ENCODE data around the gene EPOP.

EPOP gene

GRCh38 chr17:38674014-38674748 lies 576 bp downstream of the EPOP start:
- no peak for DNase-seq (ENCODE audit: low read depth)

DNA sequence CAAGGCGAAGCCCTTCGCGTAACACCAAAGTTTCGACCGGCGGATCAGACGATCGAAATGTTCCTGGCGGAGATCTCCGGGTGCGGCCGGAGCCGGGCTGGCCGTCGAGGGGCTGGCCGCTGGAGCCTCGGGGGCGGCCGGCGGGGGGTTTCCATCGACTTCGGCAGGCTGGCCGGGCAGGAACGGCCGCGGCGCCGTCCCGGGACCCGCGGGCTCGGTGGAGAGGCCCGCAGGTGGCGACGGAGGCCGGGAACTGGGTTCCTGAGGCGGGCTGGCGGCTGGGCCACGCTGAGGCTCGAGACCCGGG lies 1.1 kb downstream of the EPOP start:
- no peak for DNase-seq (ENCODE audit: low read depth)

- no peak for DNase-seq (ENCODE audit: low read depth)
These were observed 1.7 kb downstream of the EPOP start for GRCh38 chr17:38672788-38673706.

DNA sequence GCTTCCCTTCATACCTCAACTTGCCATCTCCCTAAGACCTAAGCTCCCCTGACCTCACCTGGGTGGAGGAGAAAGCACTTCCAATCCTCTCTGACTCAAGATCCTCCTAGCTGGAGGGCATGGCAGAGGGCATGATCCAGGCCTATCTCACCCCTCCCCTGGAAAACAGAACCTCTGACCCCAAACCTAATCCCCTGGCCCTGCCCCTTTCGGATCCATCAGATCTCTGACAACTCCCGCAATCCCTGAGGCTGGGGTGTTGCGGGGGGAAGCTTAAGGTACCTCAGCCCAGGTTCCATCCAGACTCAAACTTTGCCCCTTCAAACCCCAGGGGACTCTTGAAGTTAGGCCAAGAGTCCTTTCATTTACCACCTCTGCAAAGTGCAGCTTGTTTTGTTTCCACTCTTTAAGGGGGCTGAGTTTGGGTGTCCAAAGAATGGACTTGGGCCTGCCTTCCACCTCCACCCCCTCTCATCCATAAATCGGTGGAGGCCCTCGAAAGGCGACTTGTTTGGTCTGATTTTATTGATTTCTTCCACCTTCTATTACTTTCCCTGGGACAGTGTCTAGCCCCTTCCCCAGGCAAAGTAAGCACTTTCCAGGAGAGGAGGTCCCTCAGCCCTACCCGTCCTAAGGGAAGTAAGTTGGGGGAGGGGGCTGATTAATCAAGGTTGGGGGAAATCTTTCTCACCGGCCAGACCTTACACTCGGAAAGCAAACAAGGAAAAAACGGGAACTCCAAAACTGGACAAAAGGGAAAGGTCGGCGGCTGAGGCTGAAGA lies 2.6 kb downstream of the EPOP start:
- DNase-seq (ENCODE audit: low read depth): no peak

DNA sequence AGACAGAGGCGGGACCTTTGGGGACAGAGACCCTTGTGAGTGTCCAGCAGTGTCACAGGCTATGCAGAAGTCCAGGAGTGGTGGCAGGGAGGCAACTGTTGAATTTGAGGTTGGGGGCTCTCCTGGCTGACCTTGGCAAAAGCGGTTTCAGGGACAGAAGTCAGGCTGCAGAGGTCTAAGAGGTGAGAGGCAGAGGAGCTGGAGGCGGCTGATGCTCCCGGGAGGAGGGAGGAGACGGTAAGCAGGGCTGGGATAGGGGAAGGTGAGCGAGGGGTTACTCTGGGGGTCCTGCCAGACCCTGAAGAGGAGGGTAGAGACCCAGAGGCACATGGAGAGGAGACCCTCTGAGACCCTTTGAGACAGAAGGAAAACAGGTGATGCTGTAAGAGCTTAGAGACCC lies 5.2 kb downstream of the EPOP start:
- no peak for DNase-seq (ENCODE audit: low read depth)

- DNase-seq (ENCODE audit: low read depth): no peak
These were observed 7.0 kb downstream of the EPOP start for GRCh38 chr17:38667787-38668122.

GRCh38 chr17:38667099-38667786 lies 7.5 kb downstream of the EPOP start:
- DNase-seq (ENCODE audit: low read depth): no peak

- no peak for DNase-seq (ENCODE audit: low read depth)
These were observed 10.7 kb downstream of the EPOP start for GRCh38 chr17:38663964-38664644.

- DNase-seq (ENCODE audit: low read depth): no peak
These were observed 11.5 kb downstream of the EPOP start for GRCh38 chr17:38663125-38663751.

- no peak for DNase-seq (ENCODE audit: low read depth)
These were observed 14.4 kb downstream of the EPOP start for GRCh38 chr17:38660097-38661025.

- DNase-seq (ENCODE audit: low read depth): no peak
These were observed 15.3 kb downstream of the EPOP start for GRCh38 chr17:38659415-38659814.

DNA sequence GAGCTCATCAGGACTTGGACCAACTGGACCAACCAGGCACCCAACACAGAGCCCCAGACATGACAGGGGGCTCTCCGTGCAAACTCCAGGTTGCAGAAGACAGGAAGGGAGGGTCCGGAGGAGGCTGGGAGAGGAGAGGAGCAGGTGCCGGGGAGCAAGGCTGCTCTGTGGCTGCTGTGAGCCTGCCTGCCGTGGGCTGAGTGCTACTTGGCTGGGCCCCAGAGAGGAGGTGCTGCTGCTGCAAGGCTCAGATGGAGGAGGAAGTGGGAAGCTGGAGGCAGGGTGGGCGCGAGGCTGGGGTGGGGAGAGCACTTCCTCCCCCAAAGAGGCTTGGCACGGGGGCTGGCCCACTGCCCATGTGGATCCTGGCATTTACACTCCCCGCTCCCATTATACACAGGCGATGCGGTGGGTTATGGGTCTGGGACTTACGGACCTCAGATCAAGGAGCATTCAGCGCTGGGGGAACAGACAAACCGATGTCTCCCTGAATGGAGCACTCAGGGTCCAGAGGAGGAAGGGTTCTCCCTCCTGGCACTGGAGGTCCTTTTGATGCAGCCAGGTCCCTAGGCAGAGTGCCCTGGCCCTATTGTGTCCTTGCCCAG lies 15.9 kb downstream of the EPOP start:
- no peak for DNase-seq (ENCODE audit: low read depth)

DNA sequence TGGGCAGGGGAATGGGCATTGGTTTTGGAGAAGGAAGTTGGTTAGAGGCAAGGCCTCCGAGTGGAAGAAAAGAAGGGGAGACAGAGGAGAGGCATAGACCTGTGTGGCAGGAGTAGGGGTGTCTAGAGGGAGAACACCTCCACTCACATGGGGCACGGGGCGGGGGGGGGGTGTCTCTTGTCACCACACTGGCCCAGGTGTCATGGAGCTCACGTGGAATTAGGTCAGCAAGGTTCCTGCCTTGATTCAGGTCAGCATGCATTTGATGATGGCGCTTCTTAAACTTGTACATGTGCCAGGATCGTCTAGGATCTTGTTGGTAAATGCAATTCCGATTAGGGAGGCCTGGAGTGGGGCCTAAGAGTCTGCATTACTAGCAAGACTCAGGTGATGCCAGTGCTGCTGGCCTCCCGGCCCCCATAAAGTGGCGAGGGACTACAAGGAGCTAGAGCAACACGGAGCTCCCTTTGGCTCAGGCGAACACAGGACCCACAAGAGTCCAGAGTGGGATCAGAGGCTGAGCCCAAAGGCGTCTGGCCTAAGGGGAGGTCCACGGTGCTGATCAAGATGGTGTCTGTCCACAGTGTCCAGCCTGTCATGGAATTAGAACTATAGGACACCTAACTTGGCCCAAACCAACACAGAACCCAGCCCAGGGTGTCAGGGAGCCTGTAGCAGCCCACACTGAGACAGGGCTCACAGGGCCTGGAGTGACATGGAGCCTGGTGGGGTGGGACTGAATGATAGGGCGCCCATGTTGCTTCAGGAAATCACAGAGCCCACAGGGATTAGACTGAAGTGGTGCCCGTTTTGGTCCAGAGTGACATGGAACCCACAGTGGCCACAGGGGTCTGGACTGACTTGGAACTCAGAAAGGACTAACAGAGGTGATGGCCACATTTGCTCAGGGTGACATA lies 16.7 kb downstream of the EPOP start:
- DNase-seq (ENCODE audit: low read depth): no peak

DNA sequence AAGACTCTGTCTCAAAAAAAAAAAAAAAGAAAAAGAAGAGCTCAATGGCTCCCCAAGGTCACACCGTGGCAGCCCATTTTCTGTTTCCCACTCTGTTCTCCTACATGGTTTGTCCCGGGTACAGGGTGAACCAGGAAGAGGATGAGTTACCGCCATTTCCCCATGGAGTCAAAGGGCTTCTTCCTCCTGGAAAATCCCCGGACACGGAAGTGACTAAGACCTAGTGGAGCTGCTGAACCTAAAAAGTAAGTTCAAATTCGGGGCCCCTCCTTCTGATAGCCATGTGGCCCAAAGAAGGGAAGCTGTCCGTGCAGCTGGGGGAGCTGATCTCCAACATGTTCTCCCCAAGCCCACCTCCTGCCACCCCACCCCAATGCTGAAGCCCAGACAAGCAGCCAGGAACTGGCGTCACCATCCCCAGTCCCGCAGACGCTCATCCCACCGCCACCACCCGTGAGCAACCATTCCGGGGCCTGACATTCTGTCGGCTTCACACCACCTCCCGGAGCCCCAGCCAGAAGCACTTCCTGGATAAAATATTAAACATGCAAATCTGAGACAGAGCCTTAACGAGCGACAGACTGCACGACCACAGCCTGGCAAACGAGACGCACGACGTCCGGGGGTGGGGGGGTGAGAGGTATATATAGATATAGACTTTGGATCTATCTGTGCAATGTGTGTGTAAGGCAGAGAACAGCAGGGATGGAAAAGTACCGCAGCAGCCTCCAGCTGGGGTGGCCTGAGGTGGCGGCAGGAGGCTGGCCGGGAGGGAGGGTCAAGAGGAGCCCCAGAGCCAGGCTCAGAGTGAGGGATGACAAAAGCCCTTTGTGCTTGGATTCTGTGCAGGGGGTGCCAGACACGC lies 17.6 kb downstream of the EPOP start:
- no peak for DNase-seq (ENCODE audit: low read depth)

DNA sequence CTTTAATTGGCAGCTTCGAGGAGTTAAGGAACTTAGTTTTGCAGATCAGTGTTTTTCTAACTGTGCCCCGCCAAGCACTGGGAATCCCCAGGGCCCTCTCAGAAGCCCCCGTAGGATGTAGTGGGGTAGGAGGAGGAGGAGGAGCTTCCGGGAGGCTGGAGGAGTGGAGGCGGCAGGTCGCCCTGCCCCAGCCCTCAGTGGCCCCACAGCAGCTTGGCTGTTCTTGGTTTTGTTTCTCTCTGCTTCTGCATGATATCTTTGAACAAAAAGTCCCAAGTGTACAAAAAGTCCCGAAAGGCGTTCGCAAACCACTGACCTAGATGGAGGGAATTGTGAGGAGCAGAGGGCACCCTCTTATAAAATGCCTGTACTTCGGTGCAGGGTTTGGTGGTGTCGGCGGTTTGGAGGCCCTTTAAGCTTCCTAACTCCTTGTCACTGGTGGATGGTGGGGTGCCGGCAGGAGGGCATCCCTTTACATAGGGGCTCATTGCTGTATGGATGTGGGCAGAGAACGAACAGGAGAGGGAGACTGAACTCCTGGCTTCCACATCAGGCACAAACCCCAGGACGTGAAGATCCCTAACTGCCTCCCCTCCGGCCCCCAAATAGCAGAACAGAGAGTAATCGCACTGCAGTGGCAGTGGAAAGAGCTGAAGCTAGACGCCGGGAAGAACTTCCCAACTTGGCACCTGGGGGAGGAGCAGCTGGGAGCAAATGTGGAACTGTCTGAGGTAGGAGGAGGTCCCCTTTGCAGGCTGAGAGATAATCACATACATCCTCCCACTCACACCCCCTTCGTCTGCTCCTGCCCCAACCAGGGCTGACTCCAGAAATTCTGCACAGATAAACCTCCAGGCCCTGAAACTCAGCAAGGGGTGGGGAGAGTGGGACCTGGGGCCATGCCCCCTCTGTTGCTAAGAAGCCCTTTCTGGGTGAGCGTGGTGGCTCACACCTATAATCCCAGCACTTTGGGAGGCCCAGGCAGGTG lies 20.1 kb downstream of the EPOP start:
- DNase-seq (ENCODE audit: low read depth): no peak

GRCh38 chr17:38653679-38654078 lies 21.1 kb downstream of the EPOP start:
- DNase-seq (ENCODE audit: low read depth): no peak

All from stimulated activated CD8-positive, alpha-beta memory T cell treated with anti-CD3 and anti-CD28 coated beads, Interleukin-7, amount 100 ng/mL, for 24 hours (primary cell).